Measurements from ENCODE around the gene ASTN2. TPM values are rescaled to one million over a fixed set of nuclear protein-coding genes. Genes with fewer than 3 reads are reported as not detected.

ASTN2 gene
- total and polyA plus RNA-seq, 2 donors: 3.1 to 10.2 TPM

DNA sequence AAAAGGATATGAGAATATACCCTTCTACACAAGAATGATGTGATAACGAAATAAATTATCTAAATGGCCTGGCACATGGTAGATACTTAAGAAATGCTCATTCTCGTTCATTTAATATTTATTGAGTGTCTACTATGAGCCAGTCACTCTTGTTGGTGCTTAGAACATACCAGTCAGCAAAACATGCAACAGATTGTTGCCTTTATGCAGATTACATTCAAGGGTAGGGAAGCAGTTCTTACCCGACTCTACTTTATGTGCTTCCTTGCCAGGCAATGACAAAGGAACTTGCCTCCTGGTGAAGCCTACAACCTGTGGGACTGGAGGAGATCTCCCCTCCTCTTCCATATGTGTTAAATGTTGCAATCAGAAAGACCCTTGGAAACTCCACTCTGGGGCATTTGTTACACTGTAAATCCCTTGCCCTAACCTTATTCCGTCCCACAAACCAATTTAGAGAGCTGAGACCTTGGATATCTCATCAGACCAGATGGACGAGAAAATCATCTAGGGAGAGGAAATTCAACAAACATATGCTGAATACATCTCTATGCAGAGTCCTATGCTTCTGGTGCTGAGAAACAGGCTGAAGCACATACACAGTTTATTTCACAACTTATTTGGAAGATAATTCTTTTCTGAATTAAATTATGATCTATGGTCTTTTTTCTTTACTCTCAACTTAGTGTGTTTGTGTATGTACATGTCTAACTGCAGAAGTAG lies 855.9 kb downstream of the ASTN2 start:
- no peak overlapping the region for H3K27ac ChIP-seq (ENCODE audit: low read depth)
- H3K4me1 ChIP-seq (ENCODE audit: insufficient read depth): no peaks in the 10 kb centered on the region
- H3K4me3 ChIP-seq (ENCODE audit: low read depth, low read length): no peak overlapping the region
- H3K36me3 ChIP-seq (ENCODE audit: insufficient read depth): no peaks in the 10 kb centered on the region
- 91% methylated on average over 5 of the region's 5 CpGs for WGBS
- no peak for DNase-seq (ENCODE audit: extremely low spot score)

DNA sequence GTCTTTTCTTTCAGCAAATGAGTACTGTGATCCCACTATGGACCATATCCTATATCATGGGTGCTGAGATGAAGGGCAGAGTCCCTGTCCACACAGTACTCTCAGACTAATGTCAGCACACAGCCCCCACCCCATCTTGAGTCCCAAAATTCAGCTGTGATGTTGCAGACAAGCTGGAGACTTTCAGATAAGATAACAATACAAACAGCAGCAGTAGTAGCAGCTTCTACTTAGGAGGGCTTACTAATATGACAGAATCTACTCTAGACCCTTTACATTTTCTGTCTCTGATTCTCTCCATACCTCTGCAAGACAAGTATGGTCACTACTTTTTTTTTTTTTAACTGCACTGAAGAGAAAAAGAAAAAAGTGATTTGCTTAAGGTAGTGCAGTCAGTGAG lies 856.8 kb downstream of the ASTN2 start:
- H3K4me1 ChIP-seq (ENCODE audit: insufficient read depth): no peaks in the 10 kb centered on the region
- H3K4me3 ChIP-seq (ENCODE audit: low read depth, low read length): no peak overlapping the region
- no peak for DNase-seq (ENCODE audit: extremely low spot score)
- no peak overlapping the region for H3K27ac ChIP-seq (ENCODE audit: low read depth)
- H3K36me3 ChIP-seq (ENCODE audit: insufficient read depth): no peaks in the 10 kb centered on the region

DNA sequence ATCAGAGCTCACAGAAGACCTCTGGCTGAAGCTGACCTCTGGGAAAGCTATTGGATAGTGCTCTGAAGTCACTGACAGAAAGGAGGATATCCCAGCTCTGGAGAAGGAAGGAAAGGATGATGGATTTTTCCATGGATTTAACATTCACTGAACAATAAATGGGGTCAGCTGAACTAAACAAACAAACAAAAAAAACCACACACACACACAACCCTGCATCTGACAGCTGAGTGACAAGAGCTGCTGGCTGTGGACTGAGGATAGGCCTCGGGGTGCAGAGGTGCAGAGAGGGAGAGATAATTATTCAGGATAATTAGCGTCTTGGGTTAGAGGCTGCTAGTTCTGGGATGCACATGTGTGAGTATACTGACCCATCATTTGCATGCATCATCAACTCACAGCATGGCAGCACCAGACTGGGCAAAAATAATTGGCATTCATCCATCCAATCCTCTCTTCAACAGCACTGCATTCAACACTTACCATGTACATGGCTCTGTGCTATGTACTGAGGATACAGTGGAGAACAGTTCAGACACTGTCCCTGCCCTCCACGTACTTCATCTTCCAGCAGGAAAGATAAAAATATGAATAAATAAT lies 859.2 kb downstream of the ASTN2 start:
- DNase-seq (ENCODE audit: extremely low spot score): no peak
- Histone ChIP-seq H3K4me3 (ENCODE audit: low read depth, low read length) (no peak overlapping the region), H3K36me3 (ENCODE audit: insufficient read depth) (no peaks in the 10 kb centered on the region), H3K27ac (ENCODE audit: low read depth) (no peak overlapping the region), H3K4me1 (ENCODE audit: insufficient read depth) (no peaks in the 10 kb centered on the region)
- 94% methylated on average over 3 of the region's 3 CpGs for WGBS

DNA sequence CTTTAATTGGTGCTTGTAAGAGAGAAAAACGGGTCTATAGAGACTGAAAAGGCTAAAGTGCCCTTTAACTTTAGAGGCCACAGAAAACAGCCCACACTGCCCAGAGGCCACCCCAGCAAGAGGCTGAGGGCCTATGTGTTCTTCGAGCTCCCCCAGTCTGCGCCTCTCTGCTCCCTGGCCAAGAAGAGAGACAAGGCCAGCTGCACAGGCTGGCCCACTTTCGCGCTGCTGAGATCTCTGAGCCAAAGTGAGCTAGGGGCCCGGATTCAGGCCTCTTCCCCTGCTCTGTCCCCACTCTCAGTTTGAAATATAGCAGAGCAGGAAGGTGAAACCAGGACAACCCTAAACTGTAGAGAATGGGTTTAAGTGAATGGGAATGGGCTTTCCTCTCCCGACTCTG lies 859.7 kb downstream of the ASTN2 start:
- no peak overlapping the region for H3K4me3 ChIP-seq (ENCODE audit: low read depth, low read length)
- no peak overlapping the region for H3K27ac ChIP-seq (ENCODE audit: low read depth)
- DNase-seq (ENCODE audit: extremely low spot score): no peak
- no peaks in the 10 kb centered on the region for H3K4me1 ChIP-seq (ENCODE audit: insufficient read depth)
- no peaks in the 10 kb centered on the region for H3K36me3 ChIP-seq (ENCODE audit: insufficient read depth)
- WGBS: 64% methylated on average over 7 of the region's 7 CpGs

DNA sequence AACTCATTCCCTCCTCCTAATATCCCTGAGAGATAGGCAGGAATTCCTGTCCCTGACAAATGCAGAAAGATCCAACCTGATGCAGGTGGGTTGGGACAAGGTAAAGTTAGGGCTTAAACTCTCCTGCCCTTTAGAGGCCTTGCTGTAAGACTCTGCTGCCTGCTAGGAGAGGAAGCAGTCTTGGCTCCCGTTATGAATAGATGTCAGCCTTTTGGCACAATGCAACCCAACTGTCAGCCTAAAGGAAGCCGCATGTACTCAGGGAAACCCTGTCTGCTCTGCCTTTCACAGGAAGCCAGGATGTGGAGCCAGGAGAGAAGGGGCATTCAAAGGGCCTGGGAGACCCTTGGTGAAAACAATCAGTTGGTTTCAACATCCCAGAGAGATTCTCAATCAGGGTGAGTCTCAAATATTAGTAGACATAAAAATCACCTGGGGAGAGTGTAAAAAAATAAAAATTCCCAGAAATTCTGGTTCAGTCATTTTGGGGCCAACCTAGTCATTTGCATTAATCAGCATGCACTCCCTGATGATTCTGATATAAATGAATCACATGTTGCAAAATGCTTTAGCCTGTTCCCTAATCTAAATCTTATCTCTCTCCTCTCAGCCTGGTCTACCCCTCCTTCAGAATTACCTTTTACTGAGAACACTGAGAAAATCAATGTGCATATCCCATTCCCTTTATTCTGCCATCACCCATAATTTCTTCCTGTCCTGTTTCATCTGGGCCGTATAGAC lies 864.0 kb downstream of the ASTN2 start:
- H3K4me3 ChIP-seq (ENCODE audit: low read depth, low read length): no peak overlapping the region
- no peaks in the 10 kb centered on the region for H3K36me3 ChIP-seq (ENCODE audit: insufficient read depth)
- WGBS: 37% methylated on average over 3 of the region's 3 CpGs
- no peak overlapping the region for H3K27ac ChIP-seq (ENCODE audit: low read depth)
- no peak for DNase-seq (ENCODE audit: extremely low spot score)
- H3K4me1 ChIP-seq (ENCODE audit: insufficient read depth): no peaks in the 10 kb centered on the region

DNA sequence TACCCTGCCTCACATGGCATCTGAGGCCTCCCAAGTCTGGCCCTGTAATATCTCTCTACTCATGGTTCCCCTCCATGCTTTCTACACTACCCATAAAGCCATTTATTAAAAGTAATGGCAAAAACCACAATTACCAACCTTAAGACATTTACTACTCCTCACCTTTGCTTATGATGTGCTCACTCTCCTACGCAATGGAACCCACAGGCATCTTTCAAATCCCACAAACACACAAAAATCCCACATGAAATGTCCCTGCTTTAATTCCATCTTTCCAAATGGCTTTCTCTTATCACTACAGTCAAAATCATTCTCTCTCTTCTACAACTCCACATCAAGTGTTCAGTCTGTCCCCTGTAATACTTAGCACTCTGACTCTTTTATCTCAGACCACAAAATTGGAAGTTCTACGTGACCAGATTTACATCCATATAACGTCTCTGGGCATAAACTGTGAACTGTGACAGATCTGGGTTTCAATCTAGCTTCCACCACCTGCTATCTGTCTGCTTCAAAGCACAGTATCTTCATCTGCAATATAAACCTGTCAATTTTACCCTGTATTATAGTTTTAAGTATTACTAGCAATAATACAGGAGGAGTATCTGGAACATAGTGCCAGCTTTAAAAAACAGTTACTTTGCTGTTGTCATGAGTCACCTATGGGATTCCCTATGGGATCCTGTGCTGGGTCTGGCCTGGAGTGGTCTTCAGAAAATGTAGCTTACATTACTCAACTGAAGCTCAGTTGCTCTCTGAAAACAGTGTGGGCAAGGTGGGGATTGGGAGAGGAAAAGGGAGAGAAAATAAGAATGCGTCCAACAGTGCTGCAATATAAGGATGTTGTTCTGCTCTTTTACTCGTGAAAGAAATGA lies 864.8 kb downstream of the ASTN2 start:
- 66% methylated on average over 5 of the region's 5 CpGs for WGBS

DNA sequence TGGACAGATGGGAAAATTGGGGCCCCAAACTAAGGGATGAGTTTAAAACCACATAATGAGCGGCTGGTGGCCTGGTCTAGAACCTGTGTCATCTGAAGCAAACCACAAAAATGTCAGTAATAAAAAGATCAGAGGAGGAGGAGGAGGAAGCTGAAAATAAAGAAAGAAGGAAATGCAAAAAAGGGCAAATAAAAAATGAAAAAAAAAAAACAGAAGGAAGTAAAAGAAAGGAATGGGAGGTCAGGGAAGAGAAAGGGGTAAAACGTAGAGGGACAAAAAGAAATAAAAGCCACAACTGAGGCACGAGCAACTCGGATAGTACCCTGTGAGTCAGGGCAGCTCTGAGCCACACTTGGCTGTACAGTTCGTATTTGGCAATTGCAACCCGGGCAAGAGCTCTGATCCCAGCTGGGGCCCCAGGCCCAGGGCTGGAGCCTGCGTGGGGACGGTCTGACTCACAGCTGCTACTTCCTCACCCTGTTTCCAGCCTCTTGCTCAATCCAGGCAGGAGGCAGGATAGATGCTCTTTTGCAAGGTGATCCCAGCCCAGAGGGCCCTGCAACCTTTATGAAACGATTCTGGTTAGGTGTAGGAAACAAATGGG lies 865.7 kb downstream of the ASTN2 start:
- H3K27ac ChIP-seq (ENCODE audit: low read depth): peak overlapping the region; percentile 43
- no peaks in the 10 kb centered on the region for H3K36me3 ChIP-seq (ENCODE audit: insufficient read depth)
- no peaks in the 10 kb centered on the region for H3K4me1 ChIP-seq (ENCODE audit: insufficient read depth)
- H3K4me3 ChIP-seq (ENCODE audit: low read depth, low read length): no peak overlapping the region
- no peak for DNase-seq (ENCODE audit: extremely low spot score)
- 51% methylated on average over 9 of the region's 9 CpGs for WGBS

More for the DNA sequence above, 864.8 kb downstream of the ASTN2 start:
- no peak for DNase-seq (ENCODE audit: extremely low spot score)
- no peaks in the 10 kb centered on the region for H3K4me1 ChIP-seq (ENCODE audit: insufficient read depth)
- peak overlapping the region; percentile 33 for H3K27ac ChIP-seq (ENCODE audit: low read depth)
- no peaks in the 10 kb centered on the region for H3K36me3 ChIP-seq (ENCODE audit: insufficient read depth)
- H3K4me3 ChIP-seq (ENCODE audit: low read depth, low read length): no peak overlapping the region

DNA sequence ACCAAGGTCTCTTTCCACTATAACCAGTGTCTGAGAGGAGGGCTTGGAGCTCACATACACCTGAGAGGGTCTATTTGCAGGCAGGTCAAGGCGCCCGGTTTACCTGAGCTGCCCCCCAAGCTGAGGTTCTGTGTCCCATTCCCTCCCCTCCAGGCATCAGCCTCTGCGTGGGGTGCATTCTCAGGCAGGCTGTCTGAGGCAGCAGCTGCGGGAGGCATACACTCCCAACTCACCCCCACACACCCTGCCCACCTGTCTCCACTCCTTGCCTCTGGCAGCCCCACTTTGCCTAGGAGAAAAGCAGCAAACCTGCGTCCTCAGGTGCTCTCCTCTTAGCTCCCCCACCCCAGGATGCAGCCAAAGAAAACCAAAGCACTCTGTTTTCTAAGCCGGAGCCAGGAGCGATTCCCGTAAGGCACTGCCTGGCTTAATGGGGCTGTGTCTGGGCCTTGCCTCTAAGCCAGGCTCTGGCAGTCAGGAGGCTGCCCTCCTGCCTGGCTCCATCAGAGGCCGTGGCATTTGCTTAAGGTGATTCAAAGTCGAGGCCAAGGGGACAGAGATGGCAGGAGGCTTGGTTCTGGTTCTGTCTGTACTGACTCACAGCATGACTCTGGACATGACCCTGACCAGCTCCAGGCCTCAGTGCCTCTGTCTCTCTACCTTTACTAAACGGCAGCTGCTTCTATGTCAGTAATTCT lies 867.0 kb downstream of the ASTN2 start:
- 87% methylated on average over 11 of the region's 11 CpGs for whole genome bisulfite sequencing
- no peaks in the 10 kb centered on the region for H3K36me3 ChIP-seq (ENCODE audit: insufficient read depth)
- H3K4me1 ChIP-seq (ENCODE audit: insufficient read depth): no peaks in the 10 kb centered on the region
- DNase-seq (ENCODE audit: extremely low spot score): no peak
- H3K27ac ChIP-seq (ENCODE audit: low read depth): no peak overlapping the region
- no peak overlapping the region for H3K4me3 ChIP-seq (ENCODE audit: low read depth, low read length)

DNA sequence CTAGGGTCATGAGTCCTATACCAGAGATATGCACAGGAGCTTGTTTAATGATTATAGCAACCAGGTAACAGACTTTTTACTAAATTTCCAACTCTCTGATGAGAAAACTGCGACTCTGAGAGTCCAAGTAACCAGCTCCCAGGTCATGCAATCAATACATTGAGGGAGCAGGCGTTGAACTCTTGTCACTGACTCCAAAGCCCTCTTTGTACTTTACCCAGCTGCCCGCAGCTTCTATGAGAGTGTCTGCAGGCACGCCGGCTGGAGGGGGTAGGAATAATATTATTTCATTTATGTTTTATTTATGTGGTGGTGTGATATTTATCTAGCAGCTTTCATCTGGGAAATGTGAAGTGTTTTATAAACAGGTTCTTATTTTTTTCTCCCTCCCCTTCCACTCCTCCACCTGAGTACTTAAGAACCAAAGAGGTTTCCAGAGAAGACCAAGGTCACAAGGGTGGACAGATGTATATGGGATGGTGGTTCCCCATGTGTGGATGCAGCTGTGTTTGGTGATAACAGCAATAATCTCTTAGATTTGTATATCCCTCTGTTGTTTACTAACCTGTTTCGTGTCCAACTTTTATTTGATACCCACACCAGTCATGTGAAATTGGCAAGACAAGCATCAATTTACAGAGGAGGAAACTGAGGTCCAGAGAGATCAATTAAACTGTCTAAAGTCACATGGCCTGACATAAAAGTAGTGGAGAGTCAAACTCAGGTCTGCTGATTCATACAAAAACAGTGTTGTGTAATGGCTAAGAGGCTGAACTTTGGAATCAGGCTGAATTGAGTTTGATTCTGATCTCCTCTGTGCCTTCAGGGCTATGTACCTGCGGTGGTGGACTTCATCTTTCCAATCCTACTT lies 867.9 kb downstream of the ASTN2 start:
- no peak for DNase-seq (ENCODE audit: extremely low spot score)
- H3K4me3 ChIP-seq (ENCODE audit: low read depth, low read length): no peak overlapping the region
- H3K4me1 ChIP-seq (ENCODE audit: insufficient read depth): no peaks in the 10 kb centered on the region
- H3K27ac ChIP-seq (ENCODE audit: low read depth): no peak overlapping the region
- no peaks in the 10 kb centered on the region for H3K36me3 ChIP-seq (ENCODE audit: insufficient read depth)
- whole genome bisulfite sequencing: 84% methylated on average over 7 of the region's 7 CpGs

DNA sequence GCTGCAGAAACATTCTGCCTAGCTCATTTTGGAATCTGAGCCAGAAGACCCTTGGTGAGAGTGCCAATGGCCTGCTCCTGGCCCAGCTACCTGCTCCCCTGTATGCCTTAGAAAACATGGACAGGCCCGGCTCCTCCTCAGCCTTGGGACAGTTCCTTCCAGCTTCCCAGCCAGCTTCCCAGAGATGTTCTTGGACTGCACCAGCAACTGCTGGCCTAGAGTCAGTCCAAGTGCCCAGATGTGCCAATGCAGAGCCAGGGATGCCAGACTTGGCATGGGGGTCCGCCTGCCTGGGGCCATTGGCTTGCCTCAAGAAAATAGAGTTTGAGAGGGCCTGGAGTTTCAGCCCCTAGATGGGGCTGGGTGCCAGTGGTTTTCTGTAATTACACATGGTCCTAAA lies 870.0 kb downstream of the ASTN2 start:
- Histone ChIP-seq H3K4me1 (ENCODE audit: insufficient read depth) (no peaks in the 10 kb centered on the region), H3K27ac (ENCODE audit: low read depth) (no peak overlapping the region), H3K36me3 (ENCODE audit: insufficient read depth) (no peaks in the 10 kb centered on the region), H3K4me3 (ENCODE audit: low read depth, low read length) (no peak overlapping the region)
- no peak for DNase-seq (ENCODE audit: extremely low spot score)
- WGBS: 96% methylated on average over 2 of the region's 2 CpGs

DNA sequence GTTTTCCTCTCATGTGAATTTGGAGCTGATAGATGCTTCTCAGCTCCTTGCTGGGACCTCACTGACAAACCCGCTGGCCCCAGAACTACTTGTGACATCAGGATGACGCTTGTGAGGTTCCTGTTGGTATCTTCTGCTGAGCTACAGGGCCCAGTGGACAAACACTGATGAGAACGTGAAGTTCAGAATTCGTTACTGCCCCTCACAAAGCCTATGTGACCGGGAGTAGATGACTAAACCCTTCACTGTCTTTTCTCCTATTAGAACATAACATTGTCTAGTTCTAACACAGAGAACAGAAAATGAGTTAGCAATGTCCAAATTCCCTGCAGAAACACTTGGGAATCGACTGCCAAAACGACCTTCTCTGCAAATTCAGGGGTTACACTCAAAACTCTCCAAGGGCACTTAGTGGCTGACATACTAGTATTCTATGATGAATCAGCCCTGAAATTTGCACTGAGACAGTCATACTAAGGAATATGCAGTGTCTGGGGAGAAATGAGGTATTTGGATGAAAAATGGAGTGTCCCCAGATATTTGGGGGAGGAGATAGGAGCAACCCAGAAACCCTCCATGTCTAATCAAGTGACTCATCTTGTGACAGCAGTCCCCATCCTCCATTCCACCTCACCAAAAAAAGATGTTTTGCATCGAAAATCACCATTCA lies 871.0 kb downstream of the ASTN2 start:
- H3K4me1 ChIP-seq (ENCODE audit: insufficient read depth): no peaks in the 10 kb centered on the region
- H3K4me3 ChIP-seq (ENCODE audit: low read depth, low read length): no peak overlapping the region
- WGBS: 86% methylated on average over 8 of the region's 8 CpGs
- H3K27ac ChIP-seq (ENCODE audit: low read depth): no peak overlapping the region
- DNase-seq (ENCODE audit: extremely low spot score): no peak
- H3K36me3 ChIP-seq (ENCODE audit: insufficient read depth): no peaks in the 10 kb centered on the region

DNA sequence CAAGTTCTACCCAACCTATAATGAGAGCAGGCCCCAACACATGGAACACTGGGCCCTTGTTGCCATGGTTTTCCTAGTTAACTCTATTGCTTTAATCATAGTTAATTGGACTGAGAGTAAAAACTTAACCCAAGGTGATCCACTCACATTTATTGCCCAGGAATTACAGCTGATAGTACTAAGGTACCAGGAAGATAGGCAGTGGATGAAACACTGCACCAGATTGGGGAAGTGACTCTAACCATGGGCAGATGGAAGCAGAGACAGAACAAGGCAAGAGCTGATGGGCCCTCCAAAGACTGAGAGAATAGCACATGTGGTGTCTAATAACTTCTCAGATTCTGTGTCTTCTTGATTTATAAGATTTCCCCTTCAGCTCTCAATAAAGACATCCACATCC lies 873.5 kb downstream of the ASTN2 start:
- no peak overlapping the region for H3K27ac ChIP-seq (ENCODE audit: low read depth)
- no peaks in the 10 kb centered on the region for H3K4me1 ChIP-seq (ENCODE audit: insufficient read depth)
- DNase-seq (ENCODE audit: extremely low spot score): no peak
- H3K4me3 ChIP-seq (ENCODE audit: low read depth, low read length): no peak overlapping the region
- no peaks in the 10 kb centered on the region for H3K36me3 ChIP-seq (ENCODE audit: insufficient read depth)

Data from urinary bladder (tissue), 4 donors.